HCT116 (cell line): Measurements from ENCODE around the gene EPS8L2.

Source experiments
- CTCF ChIP-seq, 3 experiments: fragments of 200-600 bp in 1 of 3; sonication (generic) in 1 of 3; IDR thresholded peaks in 2 of 3; conservative IDR thresholded peaks in 1 of 3; 2 replicates each; pipeline ENCODE4 v1.5.1; 2012 to 2017; ENCODE audit warnings: low read depth in 2 of 3, low read length in 2 of 3, antibody characterized with exemption in 1 of 3, borderline replicate concordance in 1 of 3, control low read depth in 1 of 3, mild to moderate bottlenecking in 1 of 3, mixed read lengths in 1 of 3, mixed run types in 1 of 3, moderate library complexity in 1 of 3; ENCODE audit not compliant: insufficient read depth in 1 of 3
- EZH2 ChIP-seq: fragments of 200-600 bp; sonication (generic); IDR thresholded peaks from 2 replicates; pipeline ENCODE4 v1.6.1; 2017; ENCODE audit warnings: antibody characterized with exemption, mixed run types
- JUND ChIP-seq: IDR thresholded peaks from 2 replicates; pipeline ENCODE4 v1.6.1; 2012
- TCF7L2 ChIP-seq: IDR thresholded peaks from 2 replicates; pipeline ENCODE4 v1.7.0; 2011; ENCODE audit warnings: borderline replicate concordance, inconsistent platforms; ENCODE audit not compliant: insufficient read depth, insufficient read length; ENCODE audit errors: extremely low read depth
- ZBTB33 ChIP-seq: IDR thresholded peaks from 2 replicates; pipeline ENCODE4 v1.6.1; 2011; ENCODE audit warnings: mild to moderate bottlenecking, low read length, moderate library complexity; ENCODE audit not compliant: insufficient replicate concordance; ENCODE audit errors: extremely low read depth

GRCh38 chr11:706957-707816 lies 1.2 kb downstream of the EPS8L2 start:
- no peak for TF ChIP-seq TCF7L2
- TF ChIP-seq CTCF (IDR thresholded peaks at IDR 0.05 in 2 of 3, conservative IDR thresholded peaks at IDR 0.05 in 1 of 3; ENCODE audit: borderline replicate concordance in 1 of 3, insufficient read depth in 1 of 3, low read depth in 2 of 3, low read length in 2 of 3) = peak in 2 of 3 experiments; percentile 15 to 34; a peak in 2 of 6 replicates
- no peak for TF ChIP-seq EZH2
- no peak for TF ChIP-seq JUND
- TF ChIP-seq ZBTB33 = no peak
